HEK293 (cell line): ENCODE data around the gene GPR35.

Experiments used
- CTCF ChIA-PET: fragments of 350-600 bp; formaldehyde crosslinking; extraction: SDS; loops from one replicate; lab custom pipeline; 2021; ENCODE audit warnings: antibody characterized with exemption; lab: Yijun Ruan, JAX
- POLR2A ChIA-PET: fragments of 300-600 bp; formaldehyde crosslinking; extraction: SDS; loops from one replicate; lab custom pipeline; 2020; ENCODE audit warnings: antibody characterized with exemption, inconsistent platforms; lab: Yijun Ruan, JAX
- H3K27ac ChIP-seq: fragments of 200-500 bp; sonication (Bioruptor generic); 2 replicates; pipeline ENCODE4 v1.5.1; 2014; ENCODE audit warnings: low read depth, low read length, control low read depth, inconsistent platforms; ENCODE audit errors: extremely low read depth
- H3K36me3 ChIP-seq, 2 experiments: fragments of 200-500 bp in 1 of 2; sonication (Bioruptor generic) in 1 of 2; 1 replicate in 1 of 2; 2 replicates in 1 of 2; pipeline ENCODE4 v1.5.1; 2014 to 2017; ENCODE audit warnings: inconsistent platforms in 2 of 2, low read length in 2 of 2; ENCODE audit not compliant: control insufficient read depth in 2 of 2, insufficient read depth in 1 of 2
- H3K4me1 ChIP-seq: fragments of 200-500 bp; sonication (Bioruptor generic); 2 replicates; pipeline ENCODE4 v1.5.1; 2014; ENCODE audit warnings: mild to moderate bottlenecking, low read length, inconsistent platforms; ENCODE audit not compliant: control insufficient read depth, insufficient read depth
- H3K4me3 ChIP-seq: 2 replicates; pipeline ENCODE4 v1.5.1; 2011; ENCODE audit warnings: low read depth, mild to moderate bottlenecking, control low read depth, low read length, moderate library complexity
- H3K9me3 ChIP-seq: fragments of 200-500 bp; sonication (Bioruptor generic); 2 replicates; pipeline ENCODE4 v1.5.1; 2014; ENCODE audit warnings: low read depth, low read length, inconsistent platforms; ENCODE audit not compliant: control insufficient read depth, insufficient read depth
- AEBP2 ChIP-seq: fragments of 450-650 bp; formaldehyde crosslinking; IDR thresholded peaks from 2 replicates; pipeline ENCODE4 v1.5.1; 2016; ENCODE audit warnings: missing biosample characterization, missing genetic modification characterization, borderline replicate concordance
- GLIS2 ChIP-seq: fragments of 450-650 bp; formaldehyde crosslinking; IDR thresholded peaks from 2 replicates; pipeline ENCODE4 v1.5.1; 2016; ENCODE audit warnings: missing biosample characterization, missing genetic modification characterization
- KLF17 ChIP-seq: fragments of 450-650 bp; formaldehyde crosslinking; IDR thresholded peaks from 2 replicates; pipeline ENCODE4 v1.5.1; 2016; ENCODE audit warnings: missing biosample characterization, missing genetic modification characterization
- KLF7 ChIP-seq: fragments of 450-650 bp; formaldehyde crosslinking; IDR thresholded peaks from 2 replicates; pipeline ENCODE4 v1.5.1; 2016; ENCODE audit warnings: missing biosample characterization, missing genetic modification characterization, borderline replicate concordance
- REPIN1 ChIP-seq: fragments of 450-650 bp; formaldehyde crosslinking; IDR thresholded peaks from 2 replicates; pipeline ENCODE4 v1.5.1; 2017; ENCODE audit warnings: missing biosample characterization, missing genetic modification characterization, low read depth
- TCF7L2 ChIP-seq: IDR thresholded peaks from 2 replicates; pipeline ENCODE4 v1.6.1; 2011; ENCODE audit warnings: low read depth, mild to moderate bottlenecking, inconsistent platforms, low read length, moderate library complexity, borderline replicate concordance
- ZBTB48 ChIP-seq: fragments of 450-650 bp; formaldehyde crosslinking; IDR thresholded peaks from 2 replicates; pipeline ENCODE4 v1.5.1; 2016; ENCODE audit warnings: missing biosample characterization, missing genetic modification characterization
- ZIC2 ChIP-seq: fragments of 450-650 bp; formaldehyde crosslinking; IDR thresholded peaks from 2 replicates; pipeline ENCODE4 v1.5.1; 2016; ENCODE audit warnings: missing biosample characterization, missing genetic modification characterization
- ZNF157 ChIP-seq: fragments of 450-650 bp; formaldehyde crosslinking; IDR thresholded peaks from 2 replicates; pipeline ENCODE4 v1.5.1; 2016; ENCODE audit warnings: missing biosample characterization, missing genetic modification characterization
- ZNF174 ChIP-seq: fragments of 450-650 bp; formaldehyde crosslinking; IDR thresholded peaks from 2 replicates; pipeline ENCODE4 v1.5.0; 2017; ENCODE audit warnings: missing biosample characterization, mild to moderate bottlenecking, missing genetic modification characterization
- ZNF175 ChIP-seq: fragments of 450-650 bp; formaldehyde crosslinking; IDR thresholded peaks from 2 replicates; pipeline ENCODE4 v1.5.1; 2016; ENCODE audit warnings: missing biosample characterization, missing genetic modification characterization
- ZNF335 ChIP-seq: fragments of 450-650 bp; formaldehyde crosslinking; conservative IDR thresholded peaks from 2 replicates; pipeline ENCODE4 v1.5.1; 2016; ENCODE audit warnings: missing biosample characterization, missing genetic modification characterization
- ZNF433 ChIP-seq: fragments of 450-650 bp; formaldehyde crosslinking; IDR thresholded peaks from 2 replicates; pipeline ENCODE4 v1.5.1; 2016; ENCODE audit warnings: missing biosample characterization, missing genetic modification characterization, low read depth
- ZNF48 ChIP-seq: fragments of 450-650 bp; formaldehyde crosslinking; IDR thresholded peaks from 2 replicates; pipeline ENCODE4 v1.5.1; 2016; ENCODE audit warnings: missing biosample characterization, missing genetic modification characterization
- ZNF510 ChIP-seq: fragments of 450-650 bp; formaldehyde crosslinking; IDR thresholded peaks from 2 replicates; pipeline ENCODE4 v1.5.1; 2018; ENCODE audit warnings: mild to moderate bottlenecking, missing genetic modification characterization, missing biosample characterization; ENCODE audit not compliant: insufficient replicate concordance
- ZNF513 ChIP-seq: fragments of 450-650 bp; IDR thresholded peaks from 2 replicates; pipeline ENCODE4 v1.5.1; 2018; ENCODE audit warnings: missing biosample characterization, missing genetic modification characterization
- ZNF521 ChIP-seq: fragments of 450-650 bp; formaldehyde crosslinking; IDR thresholded peaks from 2 replicates; pipeline ENCODE4 v1.5.1; 2017; ENCODE audit warnings: missing biosample characterization, mild to moderate bottlenecking, missing genetic modification characterization
- ZNF561 ChIP-seq: fragments of 450-650 bp; IDR thresholded peaks from 2 replicates; pipeline ENCODE4 v1.5.1; 2018; ENCODE audit warnings: missing biosample characterization, missing genetic modification characterization, borderline replicate concordance
- ZNF600 ChIP-seq: fragments of 450-650 bp; formaldehyde crosslinking; IDR thresholded peaks from 2 replicates; pipeline ENCODE4 v1.5.1; 2016; ENCODE audit warnings: missing biosample characterization, missing genetic modification characterization
- ZNF670 ChIP-seq: fragments of 450-650 bp; formaldehyde crosslinking; IDR thresholded peaks from 2 replicates; pipeline ENCODE4 v1.5.1; 2016; ENCODE audit warnings: missing biosample characterization, missing genetic modification characterization, low read depth
- ZNF843 ChIP-seq: fragments of 450-650 bp; formaldehyde crosslinking; IDR thresholded peaks from 2 replicates; pipeline ENCODE4 v1.5.1; 2016; ENCODE audit warnings: missing biosample characterization, missing genetic modification characterization
- ZSCAN18 ChIP-seq: fragments of 450-650 bp; formaldehyde crosslinking; IDR thresholded peaks from 2 replicates; pipeline ENCODE4 v1.5.1; 2016; ENCODE audit warnings: missing biosample characterization, missing genetic modification characterization

GPR35 gene

GRCh38 chr2:240622531-240623235, 2.6 kb upstream of the GPR35 start:
- Histone ChIP-seq H3K36me3 (no peaks in the 10 kb centered on the region), H3K9me3 (no peaks in the 10 kb centered on the region), H3K4me1 (no peaks in the 10 kb centered on the region), H3K27ac (no peak overlapping the region), H3K4me3 (no peak overlapping the region)
- ChIA-PET CTCF (interaction anchor here (0.9 to 1.4 kb wide), 2 partner anchors 18 to 70 kb away, joined by 3 to 7 read pairs; no protein-coding TSS in a partner anchor), POLR2A (no interaction called here)
- TF ChIP-seq ZNF157 (no peak), ZIC2 (tag by site-specific recombination) (peak; percentile 30; the same call in 1 of the 2 replicates)

GRCh38 chr2:240623531-240624010, 1.7 kb upstream of the GPR35 start:
- Histone ChIP-seq H3K9me3 (no peaks in the 10 kb centered on the region), H3K36me3 (no peaks in the 10 kb centered on the region), H3K4me3 (no peak overlapping the region), H3K4me1 (no peaks in the 10 kb centered on the region), H3K27ac (no peak overlapping the region)
- TF ChIP-seq ZNF561 (tag by site-specific recombination) = no peak
- TF ChIP-seq ZNF433 = no peak
- TF ChIP-seq TCF7L2 = no peak
- TF ChIP-seq ZNF48 (tag by site-specific recombination) = no peak
- TF ChIP-seq ZNF670 (tag by site-specific recombination) = no peak
- no peak for TF ChIP-seq ZNF335 (tag by site-specific recombination)
- TF ChIP-seq ZNF175 = no peak
- no peak for TF ChIP-seq ZBTB48
- no peak for TF ChIP-seq KLF17 (tag by site-specific recombination)
- no peak for TF ChIP-seq REPIN1 (tag by site-specific recombination)
- TF ChIP-seq ZSCAN18 (tag by site-specific recombination) = no peak
- no peak for TF ChIP-seq ZNF600 (tag by site-specific recombination)
- no peak for TF ChIP-seq AEBP2 (tag by site-specific recombination)
- no peak for TF ChIP-seq KLF7 (tag by site-specific recombination)
- no peak for TF ChIP-seq ZNF513 (tag by site-specific recombination)
- no peak for TF ChIP-seq ZNF843 (tag by site-specific recombination)
- TF ChIP-seq ZNF510 (tag by site-specific recombination) = no peak
- TF ChIP-seq ZNF174 (tag by site-specific recombination) = no peak
- no peak for TF ChIP-seq GLIS2 (tag by site-specific recombination)
- no peak for TF ChIP-seq ZNF521 (tag by site-specific recombination)
- POLR2A ChIA-PET = no interaction called here
- CTCF ChIA-PET = interaction anchor here (1.4 kb wide), 1 partner anchor 19 kb away, joined by 3 read pairs; no protein-coding TSS in a partner anchor
